Endothelial cell of umbilical vein (primary cell): ENCODE data around the gene NADSYN1. TPM values are rescaled to one million over a fixed set of nuclear protein-coding genes. Genes with fewer than 3 reads are reported as not detected.

Experiments used
- BruUV-seq: library from RNA; stranded (reverse); fragments of 400-500 nt; replicated peaks from 2 replicates; lab custom pipeline; 2021; lab: Mats Ljungman, UMichigan
- CTCF ChIA-PET: fragments of 300-600, 350-600 bp; sonication (Branson Sonifier 250); formaldehyde crosslinking; loops from one replicate; lab custom pipeline; 2021; ENCODE audit warnings: antibody characterized with exemption, inconsistent platforms; lab: Charles Lee
- POLR2A ChIA-PET: fragments of 300-600, 350-600 bp; sonication (Branson Sonifier 250); formaldehyde crosslinking; loops from one replicate; lab custom pipeline; 2021; ENCODE audit warnings: antibody characterized with exemption, inconsistent platforms; lab: Charles Lee
- DNase-seq: peaks from one replicate; pipeline ENCODE4 v3.0.0-alpha.2; 2011; ENCODE audit warnings: low read depth, low spot score
- FAIRE-seq: peaks from 2 replicates; lab custom pipeline; 2011; peaks lifted over from hg19 to GRCh38; lab: Jason Lieb, UNC
- H2AFZ ChIP-seq: 2 replicates; pipeline ENCODE4 v1.6.0; 2012; ENCODE audit warnings: low read depth, low read length, control low read depth, inconsistent platforms
- H3K27ac ChIP-seq: 2 replicates; pipeline ENCODE4 v1.5.1; 2011; ENCODE audit warnings: low read depth, mild to moderate bottlenecking, control low read depth, low read length, moderate library complexity; ENCODE audit not compliant: insufficient read depth
- H3K27me3 ChIP-seq, 2 experiments: 2 replicates each; pipeline versions ENCODE4 v1.6.0 to v1.6.1; 2011; ENCODE audit warnings: low read length in 2 of 2, mixed read lengths in 1 of 2; ENCODE audit not compliant: control insufficient read depth in 2 of 2, insufficient read depth in 2 of 2
- H3K36me3 ChIP-seq, 2 experiments: 2 replicates in 1 of 2; 3 replicates in 1 of 2; pipeline ENCODE4 v1.5.1; 2011; ENCODE audit warnings: low read length in 2 of 2, mild to moderate bottlenecking in 1 of 2, moderate library complexity in 1 of 2; ENCODE audit not compliant: control insufficient read depth in 2 of 2, insufficient read depth in 2 of 2; ENCODE audit errors: extremely low read depth in 1 of 2
- H3K4me1 ChIP-seq: 3 replicates; pipeline ENCODE4 v1.5.1; 2011; ENCODE audit warnings: mild to moderate bottlenecking, low read length; ENCODE audit not compliant: control insufficient read depth, insufficient read depth; ENCODE audit errors: extremely low read depth
- H3K4me2 ChIP-seq: 2 replicates; pipeline ENCODE4 v1.6.1; 2011; ENCODE audit warnings: low read length, control low read depth, mixed read lengths; ENCODE audit not compliant: insufficient read depth
- H3K4me3 ChIP-seq, 3 experiments: fragments of 200-600 bp in 1 of 3; sonication (generic), shearing (Covaris generic) in 1 of 3; replicated peaks in 1 of 3; 2 replicates each; pipeline ENCODE4 v1.5.1; 2011 to 2016; ENCODE audit warnings: control low read depth in 3 of 3, low read length in 3 of 3, mild to moderate bottlenecking in 2 of 3, inconsistent platforms in 1 of 3, low read depth in 1 of 3, moderate library complexity in 1 of 3; ENCODE audit not compliant: insufficient read depth in 1 of 3
- H3K79me2 ChIP-seq: 2 replicates; pipeline ENCODE4 v1.6.0; 2012; ENCODE audit warnings: low read length, inconsistent platforms; ENCODE audit not compliant: control insufficient read depth, insufficient read depth
- H3K9ac ChIP-seq: replicated peaks from 2 replicates; pipeline ENCODE3; 2011; ENCODE audit warnings: low read length, control low read depth; ENCODE audit not compliant: insufficient read depth; ENCODE audit errors: extremely low read depth
- H3K9me1 ChIP-seq: replicated peaks from 3 replicates; pipeline ENCODE4 v1.6.0; 2011; ENCODE audit warnings: mild to moderate bottlenecking, low read length; ENCODE audit not compliant: control insufficient read depth, insufficient read depth; ENCODE audit errors: extremely low read depth
- H3K9me3 ChIP-seq: replicated peaks from 2 replicates; pipeline ENCODE4 v1.5.1; 2012; ENCODE audit warnings: low read length, inconsistent platforms; ENCODE audit not compliant: control insufficient read depth, insufficient read depth
- H4K20me1 ChIP-seq: replicated peaks from 2 replicates; pipeline ENCODE3; 2011; ENCODE audit warnings: mild to moderate bottlenecking, low read length; ENCODE audit not compliant: control insufficient read depth, insufficient read depth; ENCODE audit errors: extremely low read depth
- CTCF ChIP-seq, 2 donors: IDR thresholded peaks; 1 replicate in 1 of 2; 2 replicates in 1 of 2; pipeline ENCODE4 v1.5.1; 2011; ENCODE audit warnings: low read length in 2 of 2, mild to moderate bottlenecking in 2 of 2, moderate library complexity in 2 of 2, control low read depth in 1 of 2, inconsistent platforms in 1 of 2, low read depth in 1 of 2; ENCODE audit not compliant: insufficient read depth in 1 of 2; ENCODE audit errors: extremely low read depth in 1 of 2
- EZH2 ChIP-seq: IDR thresholded peaks from 2 replicates; pipeline ENCODE4 v1.6.1; 2012; ENCODE audit warnings: borderline replicate concordance, low read depth, mild to moderate bottlenecking, moderate library complexity, low read length, inconsistent platforms; ENCODE audit not compliant: severe bottlenecking
- FOS ChIP-seq: IDR thresholded peaks from 2 replicates; pipeline ENCODE4 v1.6.1; 2011; ENCODE audit warnings: mild to moderate bottlenecking, low read length, moderate library complexity, borderline replicate concordance; ENCODE audit not compliant: insufficient read depth
- GATA2 ChIP-seq: IDR thresholded peaks from 2 replicates; pipeline ENCODE4 v1.7.0; 2011; ENCODE audit warnings: low read depth, mild to moderate bottlenecking, moderate library complexity, mixed read lengths, low read length; ENCODE audit not compliant: insufficient read length, insufficient read depth
- JUN ChIP-seq: IDR thresholded peaks from 2 replicates; pipeline ENCODE4 v1.6.1; 2011; ENCODE audit warnings: borderline replicate concordance, low read depth; ENCODE audit not compliant: insufficient read length, insufficient read depth
- MAX ChIP-seq: IDR thresholded peaks from 2 replicates; pipeline ENCODE4 v1.6.1; 2011; ENCODE audit not compliant: insufficient read depth, insufficient read length
- MYC ChIP-seq: IDR thresholded peaks from one replicate; pipeline ENCODE4 v1.6.1; 2011; ENCODE audit warnings: mild to moderate bottlenecking, low read depth, low read length
- POLR2A ChIP-seq: IDR thresholded peaks from 2 replicates; pipeline ENCODE4 v1.6.1; 2012; ENCODE audit warnings: low read depth, mild to moderate bottlenecking, control low read depth, low read length
- POLR2AphosphoS5 ChIP-seq: IDR thresholded peaks from 2 replicates; pipeline ENCODE4 v1.6.1; 2012; ENCODE audit warnings: low read depth, mild to moderate bottlenecking, control low read depth, low read length, moderate library complexity; ENCODE audit not compliant: insufficient read depth
- dilution Hi-C: fragments of 300-500 bp; cut with MboI; formaldehyde crosslinking; loops from one replicate; pipeline ENCODE4 v1.15.0; 2019; ENCODE audit warnings: low sequenced_read_pairs; ENCODE audit not compliant: extremely low pct_ligation_motif_present
- intact Hi-C: fragments of 100-400 bp; cut with micrococcal nuclease; formaldehyde crosslinking; loops from one replicate; pipeline ENCODE4 v1.10.0; 2022
- polyA plus RNA-seq, 4 experiments: library from polyadenylated mRNA; depleted of rRNA in 3 of 4; stranded (reverse) in 3 of 4; unstranded in 1 of 4; fragments of >200 nt; gene quantifications; 2 replicates each; pipeline versions ENCODE4 v1.2.1 to v1.2.3, GENCODE V29; 2011 to 2012; ENCODE audit warnings: missing spikeins in 1 of 4
- total RNA-seq: library from RNA; stranded (reverse); gene quantifications from 2 replicates; pipeline ENCODE4 v1.2.3, GENCODE V29; 2021

The NADSYN1 gene
- total and polyA plus RNA-seq, 2 donors (not counting 3 experiments of a cell fraction or from before 2014, with no cell fraction given): 77.5 to 99.2 TPM

DNA sequence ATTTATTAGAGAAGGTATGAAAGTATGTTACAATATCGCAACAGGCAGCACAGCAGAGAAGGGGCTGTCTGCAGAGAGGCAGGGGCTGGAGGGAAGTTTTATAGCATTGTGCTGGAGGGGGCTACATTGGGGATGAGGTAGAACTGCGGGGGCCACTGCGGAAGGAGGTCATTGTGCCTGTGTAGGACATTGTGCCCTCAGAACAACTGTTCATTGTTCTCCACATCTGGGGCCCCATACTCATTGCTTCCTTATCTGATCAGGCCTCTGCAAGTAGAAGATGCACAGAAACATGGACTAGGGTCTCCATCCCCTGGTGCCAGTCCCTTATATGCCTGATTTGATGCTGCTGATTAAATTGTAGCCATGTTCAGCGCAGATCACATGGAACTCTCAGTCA is 12.1 kb downstream of the NADSYN1 start:
- no peaks in the 10 kb centered on the region for H3K4me1 ChIP-seq
- H3K27ac ChIP-seq: no peak overlapping the region
- BruUV-seq: no TSS peak
- no peak overlapping the region for H3K4me3 ChIP-seq
- POLR2A ChIA-PET: no interaction called here
- H4K20me1 ChIP-seq: no peaks in the 10 kb centered on the region
- intact Hi-C loops (no loop called here), dilution Hi-C loops (no loop called here)
- no peak overlapping the region for H3K9ac ChIP-seq
- CTCF ChIA-PET: no interaction called here
- no peak overlapping the region for H2AFZ ChIP-seq
- H3K79me2 ChIP-seq: no peaks in the 10 kb centered on the region
- H3K27me3 ChIP-seq: no peaks in the 10 kb centered on the region
- H3K36me3 ChIP-seq: peaks cover 8 to 11% of the 10 kb centered on the region in 2 experiments
- DNase-seq: no peak
- no peaks in the 10 kb centered on the region for H3K9me3 ChIP-seq
- FAIRE-seq: no peak
- H3K4me2 ChIP-seq: no peak overlapping the region
- no peaks in the 10 kb centered on the region for H3K9me1 ChIP-seq
- TF ChIP-seq JUN: no peak
- TF ChIP-seq MAX: no peak
- TF ChIP-seq GATA2: no peak
- TF ChIP-seq FOS: no peak
- TF ChIP-seq MYC: no peak
- no peak for TF ChIP-seq CTCF (IDR thresholded peaks at IDR 0.05; ENCODE audit: extremely low read depth in 1 of 2, insufficient read depth in 1 of 2, low read depth in 1 of 2, low read length in 2 of 2)
- TF ChIP-seq POLR2A: no peak
- TF ChIP-seq EZH2: no peak
- no peak for TF ChIP-seq POLR2AphosphoS5
